Measurements from ENCODE around the gene GRIK1. TPM values are rescaled to one million over a fixed set of nuclear protein-coding genes. Genes with fewer than 3 reads are reported as not detected.

GRIK1 gene
- total and polyA plus RNA-seq, 2 donors (not counting 1 experiment from before 2014, with no cell fraction given), result not detected

- CTCF ChIA-PET, result no interaction called here
- TF ChIP-seq CTCF (IDR thresholded peaks at IDR 0.05), result no peak
- no peak for TF ChIP-seq EZH2 (IDR thresholded peaks at IDR 0.05; ENCODE audit: borderline replicate concordance, insufficient read depth, low read depth, low read length, poor library complexity, severe bottlenecking)
- H3K4me3 Mint-ChIP-seq, result no peak overlapping the region
- no peaks in the 10 kb centered on the region for H3K27me3 Mint-ChIP-seq
- Histone ChIP-seq H3K4me3 (ENCODE audit: control extremely low read depth in 1 of 5, extremely low read depth in 1 of 5, insufficient read depth in 1 of 5, low read depth in 2 of 5, low read length in 4 of 5) (no peak overlapping the region), H3K27me3 (replicated peaks in 1 of 4; ENCODE audit: control extremely low read depth in 1 of 4, control insufficient read depth in 3 of 4, insufficient read depth in 4 of 4, low read length in 3 of 4) (no peaks in the 10 kb centered on the region), H3K4me2 (replicated peaks; ENCODE audit: low read depth, low read length, poor library complexity, severe bottlenecking) (no peak overlapping the region), H3K9me3 (ENCODE audit: control extremely low read depth in 1 of 3, control insufficient read depth in 2 of 3, insufficient read depth in 1 of 3, low read length in 2 of 3) (no peaks in the 10 kb centered on the region), H3K27ac (ENCODE audit: low read length in 2 of 2) (no peak overlapping the region), H3K36me3 (replicated peaks in 1 of 2; ENCODE audit: control extremely low read depth in 1 of 2, control insufficient read depth in 1 of 2, extremely low read depth in 1 of 2, insufficient read depth in 2 of 2, low read length in 1 of 2) (no peaks in the 10 kb centered on the region), H2AFZ (ENCODE audit: insufficient read depth, low read depth, low read length, poor library complexity, severe bottlenecking) (no peak overlapping the region), H3K79me2 (ENCODE audit: control insufficient read depth, insufficient read depth, low read length) (no peaks in the 10 kb centered on the region), H3K4me1 (ENCODE audit: control insufficient read depth in 2 of 2, insufficient read depth in 2 of 2, low read length in 2 of 2) (no peaks in the 10 kb centered on the region), H4K20me1 (ENCODE audit: control insufficient read depth, insufficient read depth, low read length, poor library complexity, severe bottlenecking) (no peaks in the 10 kb centered on the region), H3K9ac (ENCODE audit: low read length) (no peak overlapping the region)
- ATAC-seq (ENCODE audit: low read depth), result no peak
- intact Hi-C loops (cut with micrococcal nuclease), result no loop called here
- H3K4me1 Mint-ChIP-seq, result peaks cover 3% of the 10 kb centered on the region
- WGBS (ENCODE audit: insufficient coverage), result 61% methylated on average over 3 of the region's 5 CpGs
- DNase-seq, result no peak
- no peaks in the 10 kb centered on the region for H3K9me3 Mint-ChIP-seq (ENCODE audit: insufficient read depth)
- POLR2A ChIA-PET, result no interaction called here
- H3K27ac Mint-ChIP-seq, result no peak overlapping the region
These were observed 290.4 kb downstream of the GRIK1 start for GRCh38 chr21:29649406-29649814.

- H3K4me1 Mint-ChIP-seq, result peaks cover 3% of the 10 kb centered on the region
- intact Hi-C loops (cut with micrococcal nuclease), result no loop called here
- Histone ChIP-seq H3K27ac (ENCODE audit: low read length in 2 of 2) (no peak overlapping the region), H3K4me3 (ENCODE audit: control extremely low read depth in 1 of 5, extremely low read depth in 1 of 5, insufficient read depth in 1 of 5, low read depth in 2 of 5, low read length in 4 of 5) (no peak overlapping the region), H3K4me1 (ENCODE audit: control insufficient read depth in 2 of 2, insufficient read depth in 2 of 2, low read length in 2 of 2) (no peaks in the 10 kb centered on the region), H3K27me3 (replicated peaks in 1 of 4; ENCODE audit: control extremely low read depth in 1 of 4, control insufficient read depth in 3 of 4, insufficient read depth in 4 of 4, low read length in 3 of 4) (no peaks in the 10 kb centered on the region), H3K9ac (ENCODE audit: low read length) (no peak overlapping the region), H3K79me2 (ENCODE audit: control insufficient read depth, insufficient read depth, low read length) (no peaks in the 10 kb centered on the region), H2AFZ (ENCODE audit: insufficient read depth, low read depth, low read length, poor library complexity, severe bottlenecking) (no peak overlapping the region), H3K4me2 (replicated peaks; ENCODE audit: low read depth, low read length, poor library complexity, severe bottlenecking) (no peak overlapping the region), H3K36me3 (replicated peaks in 1 of 2; ENCODE audit: control extremely low read depth in 1 of 2, control insufficient read depth in 1 of 2, extremely low read depth in 1 of 2, insufficient read depth in 2 of 2, low read length in 1 of 2) (no peaks in the 10 kb centered on the region), H3K9me3 (ENCODE audit: control extremely low read depth in 1 of 3, control insufficient read depth in 2 of 3, insufficient read depth in 1 of 3, low read length in 2 of 3) (no peaks in the 10 kb centered on the region), H4K20me1 (ENCODE audit: control insufficient read depth, insufficient read depth, low read length, poor library complexity, severe bottlenecking) (no peaks in the 10 kb centered on the region)
- no peak for TF ChIP-seq CTCF (IDR thresholded peaks at IDR 0.05)
- no peak for TF ChIP-seq EZH2 (IDR thresholded peaks at IDR 0.05; ENCODE audit: borderline replicate concordance, insufficient read depth, low read depth, low read length, poor library complexity, severe bottlenecking)
- CTCF ChIA-PET, result no interaction called here
- POLR2A ChIA-PET, result no interaction called here
- no peak overlapping the region for H3K27ac Mint-ChIP-seq
- no peaks in the 10 kb centered on the region for H3K9me3 Mint-ChIP-seq (ENCODE audit: insufficient read depth)
- H3K4me3 Mint-ChIP-seq, result no peak overlapping the region
- no peaks in the 10 kb centered on the region for H3K27me3 Mint-ChIP-seq
- 100% methylated on average over 2 of the region's 5 CpGs for WGBS (ENCODE audit: insufficient coverage)
- no peak for DNase-seq
- no peak for ATAC-seq (ENCODE audit: low read depth)
These were observed 291.0 kb downstream of the GRIK1 start for GRCh38 chr21:29648710-29649240.
